ENCODE data around the gene HSPBP1. TPM values are rescaled to one million over a fixed set of nuclear protein-coding genes. Genes with fewer than 3 reads are reported as not detected.

Gene HSPBP1
- polyA plus RNA-seq, 4 donors: 26.0 to 51.5 (median 42.0) TPM

DNA sequence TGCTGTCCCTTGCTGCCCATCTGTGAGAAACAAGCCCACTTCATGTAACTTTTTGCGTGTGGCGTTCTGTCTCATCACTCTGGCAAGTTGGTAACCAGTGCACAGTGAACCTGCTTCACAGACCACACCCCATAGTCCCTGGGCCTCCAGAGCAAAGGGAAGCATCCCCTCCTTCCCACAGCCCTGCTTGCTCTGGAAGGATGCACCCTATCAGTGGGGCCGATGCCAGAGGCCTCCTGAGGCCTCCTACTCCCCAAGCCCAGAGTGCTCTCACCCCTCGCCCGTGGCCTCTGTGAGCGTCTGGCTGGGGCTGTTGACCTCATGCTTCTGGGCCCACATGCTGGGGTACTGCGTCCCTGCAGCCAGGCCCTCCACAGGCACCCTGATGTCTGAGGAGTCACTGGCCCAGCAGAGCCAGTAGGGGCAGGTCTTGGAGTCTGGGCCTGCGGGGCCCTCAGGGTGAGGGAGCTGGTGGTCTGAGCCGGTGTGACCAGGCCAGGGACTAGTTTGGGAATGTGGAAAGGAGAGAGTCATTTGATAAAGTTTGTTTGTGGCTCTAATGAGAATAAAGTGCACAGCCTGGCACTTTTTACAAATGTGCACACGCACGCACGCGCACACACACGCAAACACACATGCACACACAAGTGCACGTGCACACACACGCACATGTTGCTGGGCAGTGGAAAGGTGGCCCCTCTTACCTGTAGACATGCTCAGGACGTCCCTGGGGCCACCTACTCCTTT is 56.4 kb downstream of the HSPBP1 start:
- no peak for DNase-seq (ENCODE audit: low read depth in 4 of 4, low spot score in 2 of 4)

DNA sequence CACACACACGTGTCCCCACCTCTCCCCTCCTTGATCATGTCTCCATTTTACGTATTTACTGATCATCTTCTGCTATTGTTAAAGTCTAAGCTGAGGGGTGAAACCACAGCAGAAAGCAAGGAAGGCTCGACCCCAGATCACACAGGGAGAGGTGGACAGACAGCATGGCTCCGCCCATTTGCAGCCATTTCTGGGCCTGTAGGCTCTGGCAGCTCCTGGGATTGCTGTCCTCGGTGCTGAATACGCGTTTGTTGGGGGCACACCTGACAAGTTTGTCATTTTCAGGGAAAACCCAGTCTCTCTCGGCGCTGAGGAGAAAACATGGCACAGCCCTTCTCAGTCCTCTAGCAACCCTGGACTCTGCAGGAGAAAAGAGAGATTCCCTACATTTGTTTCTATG is 59.4 kb downstream of the HSPBP1 start:
- DNase-seq (ENCODE audit: low read depth in 4 of 4, low spot score in 2 of 4): no peak

DNA sequence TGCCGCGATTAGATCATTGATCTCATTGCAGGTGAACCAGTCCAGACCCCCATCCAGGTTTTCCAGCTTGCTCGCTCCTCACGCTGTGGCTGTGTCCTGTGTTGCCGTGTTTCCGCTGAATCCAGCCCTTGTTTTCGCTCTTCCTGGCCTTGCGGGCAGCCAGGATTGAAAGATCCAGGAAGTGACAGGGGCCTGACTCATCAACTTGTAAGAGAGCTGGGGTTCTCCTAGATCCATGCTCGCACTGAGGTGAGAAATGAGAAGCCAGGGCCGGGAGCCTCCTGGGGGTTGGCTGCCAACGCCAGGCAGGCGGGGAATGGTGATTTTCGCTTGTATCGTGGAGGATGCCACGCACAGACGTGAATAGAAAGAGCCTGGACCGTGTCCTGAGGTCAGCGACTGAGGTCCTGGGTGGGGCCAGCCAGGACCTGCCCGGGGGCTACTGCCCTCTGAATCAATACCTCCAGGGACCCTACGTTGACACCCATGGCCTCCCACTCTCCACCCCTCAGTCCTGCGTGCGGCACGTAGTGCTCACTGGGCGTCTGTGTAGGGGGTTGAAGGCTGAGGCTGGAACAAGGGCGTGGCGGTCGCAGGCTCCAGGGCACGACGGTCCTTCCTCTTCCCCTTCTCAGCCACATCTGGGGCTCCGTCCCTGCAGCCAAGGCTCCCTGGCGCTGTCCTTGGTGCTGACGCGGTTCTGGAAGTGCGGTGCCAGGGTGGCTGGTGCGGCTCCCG is 63.3 kb downstream of the HSPBP1 start:
- peak in 3 of 4 donors; percentile 39 to 71 (median 46) for DNase-seq (ENCODE audit: low read depth in 4 of 4, low spot score in 2 of 4)

DNA sequence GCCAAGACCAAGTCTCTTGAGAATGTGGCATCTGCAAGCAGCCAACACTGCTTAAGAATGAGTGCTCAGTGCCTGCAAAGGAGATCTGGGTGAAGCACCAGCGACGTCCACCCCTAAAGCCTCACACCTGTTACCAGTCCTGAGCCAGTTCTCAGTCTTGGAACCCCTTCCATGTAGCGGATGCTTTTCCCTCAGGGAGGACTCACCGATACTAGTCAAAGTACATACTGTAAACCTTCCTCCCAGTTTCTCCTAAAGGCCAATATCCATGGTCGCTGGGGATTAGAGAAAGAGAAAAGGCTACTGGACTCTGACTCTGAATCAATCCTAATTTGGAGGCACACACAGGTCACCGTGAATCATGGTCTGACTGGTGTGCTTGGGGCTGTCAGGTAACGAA is 66.4 kb downstream of the HSPBP1 start:
- DNase-seq (ENCODE audit: low read depth in 4 of 4, low spot score in 2 of 4): no peak

DNA sequence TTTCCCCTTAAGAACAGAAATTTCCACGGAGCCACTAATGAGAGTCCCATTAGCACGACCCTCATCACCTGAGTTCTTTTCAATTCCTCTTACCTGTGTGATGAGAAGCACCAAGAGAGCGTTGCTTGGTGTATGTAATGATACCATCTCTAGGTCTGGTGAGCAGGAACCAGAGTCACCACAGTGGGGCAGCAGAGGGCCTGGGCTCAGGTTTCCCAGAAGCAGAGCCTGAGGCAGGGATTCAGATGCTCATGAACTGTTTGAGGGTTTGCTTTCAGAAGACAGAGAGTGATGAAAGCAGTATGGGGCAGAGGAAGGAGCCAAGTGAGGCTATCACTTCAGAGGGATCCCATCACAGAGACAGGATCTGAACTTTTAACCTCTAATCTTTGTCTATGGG is 67.5 kb downstream of the HSPBP1 start:
- DNase-seq (ENCODE audit: low read depth in 4 of 4, low spot score in 2 of 4): no peak

Other genes starting within 250 kb of the HSPBP1 start
- gene GP6, start 241.8 kb downstream of the HSPBP1 start, polyA plus RNA-seq (ENCODE audit: insufficient read length in 4 of 4): 1 to 10 TPM in 1 of 4 donors, under 1 TPM in 3; 0.32 to 1.5 (median 0.62) TPM
- 10 to 100 TPM; 12.2 to 29.8 (median 23.9) TPM for gene RDH13, start 217.0 kb downstream of the HSPBP1 start, polyA plus RNA-seq (ENCODE audit: insufficient read length in 4 of 4)
- 10 to 100 TPM; 38.4 to 86.0 (median 63.3) TPM for gene EPS8L1, start 204.2 kb downstream of the HSPBP1 start, polyA plus RNA-seq (ENCODE audit: insufficient read length in 4 of 4)
- gene PPP1R12C, start 162.5 kb downstream of the HSPBP1 start, polyA plus RNA-seq (ENCODE audit: insufficient read length in 4 of 4): 100 to 1,000 TPM in 2 of 4 donors, 10 to 100 TPM in 2; 58.7 to 123 (median 100) TPM
- gene TNNT1, start 130.9 kb downstream of the HSPBP1 start, polyA plus RNA-seq (ENCODE audit: insufficient read length in 4 of 4): 1 to 10 TPM; 2.7 to 7.7 (median 4.1) TPM
- gene TNNI3, start 122.4 kb downstream of the HSPBP1 start, polyA plus RNA-seq (ENCODE audit: insufficient read length in 4 of 4): 1 to 10 TPM; 3.3 to 6.6 (median 4.4) TPM
- 1 to 10 TPM; 5.1 to 10.0 (median 9.6) TPM for gene DNAAF3, start 113.5 kb downstream of the HSPBP1 start, polyA plus RNA-seq (ENCODE audit: insufficient read length in 4 of 4)
- under 1 TPM; 0.07 to 0.71 (median 0.17) TPM for gene SYT5, start 99.8 kb downstream of the HSPBP1 start, polyA plus RNA-seq (ENCODE audit: insufficient read length in 4 of 4)
- gene PTPRH, start 70.6 kb downstream of the HSPBP1 start, polyA plus RNA-seq (ENCODE audit: insufficient read length in 4 of 4): under 1 TPM; 0.06 to 0.17 (median 0.11) TPM
- 1 to 10 TPM; 2.4 to 7.4 (median 4.0) TPM for gene TMEM86B, start 51.3 kb downstream of the HSPBP1 start, polyA plus RNA-seq (ENCODE audit: insufficient read length in 4 of 4)
- gene PPP6R1, start 21.1 kb downstream of the HSPBP1 start, polyA plus RNA-seq (ENCODE audit: insufficient read length in 4 of 4): 10 to 100 TPM; 37.3 to 61.5 (median 51.1) TPM
- gene BRSK1, start 3.9 kb upstream of the HSPBP1 start, polyA plus RNA-seq (ENCODE audit: insufficient read length in 4 of 4): 10 to 100 TPM; 14.4 to 21.4 (median 15.9) TPM
- gene TMEM150B, start 45.2 kb upstream of the HSPBP1 start, polyA plus RNA-seq (ENCODE audit: insufficient read length in 4 of 4): 1 to 10 TPM; 1.0 to 1.7 (median 1.3) TPM
- gene KMT5C, start 59.8 kb upstream of the HSPBP1 start, polyA plus RNA-seq (ENCODE audit: insufficient read length in 4 of 4): 10 to 100 TPM; 13.5 to 36.8 (median 27.2) TPM
- 1 to 10 TPM in 3 of 4 donors, under 1 TPM in 1; 0.76 to 1.8 (median 1.4) TPM for gene COX6B2, start 74.6 kb upstream of the HSPBP1 start, polyA plus RNA-seq (ENCODE audit: insufficient read length in 4 of 4)
- under 1 TPM; 0.08 to 0.49 (median 0.21) TPM for gene GARIN5B, start 83.2 kb upstream of the HSPBP1 start, polyA plus RNA-seq (ENCODE audit: insufficient read length in 4 of 4)
- 1 to 10 TPM; 1.0 to 2.6 (median 1.6) TPM for gene IL11, start 90.4 kb upstream of the HSPBP1 start, polyA plus RNA-seq (ENCODE audit: insufficient read length in 4 of 4)
- gene TMEM190, start 96.7 kb upstream of the HSPBP1 start, polyA plus RNA-seq (ENCODE audit: insufficient read length in 4 of 4): under 1 TPM in 2 of 4 donors, not detected in 2; 0.40 to 0.76 TPM
- 1 to 10 TPM in 2 of 4 donors, under 1 TPM in 2; 0.18 to 2.4 (median 1.0) TPM for gene TMEM238, start 104.2 kb upstream of the HSPBP1 start, polyA plus RNA-seq (ENCODE audit: insufficient read length in 4 of 4)
- gene RPL28, start 105.8 kb upstream of the HSPBP1 start, polyA plus RNA-seq (ENCODE audit: insufficient read length in 4 of 4): 1,000 to 10,000 TPM in 3 of 4 donors, 100 to 1,000 TPM in 1; 826 to 1,568 (median 1,229) TPM
- gene UBE2S, start 127.7 kb upstream of the HSPBP1 start, polyA plus RNA-seq (ENCODE audit: insufficient read length in 4 of 4): 10 to 100 TPM; 38.3 to 71.0 (median 48.0) TPM
- gene SHISA7, start 163.2 kb upstream of the HSPBP1 start, polyA plus RNA-seq (ENCODE audit: insufficient read length in 4 of 4): under 1 TPM; 0.16 to 0.38 (median 0.22) TPM
- 10 to 100 TPM; 33.8 to 59.3 (median 42.8) TPM for gene ISOC2, start 181.5 kb upstream of the HSPBP1 start, polyA plus RNA-seq (ENCODE audit: insufficient read length in 4 of 4)
- not detected for gene C19orf85, start 184.6 kb upstream of the HSPBP1 start, polyA plus RNA-seq (ENCODE audit: insufficient read length in 4 of 4)
- gene ZNF628, start 196.5 kb upstream of the HSPBP1 start, polyA plus RNA-seq (ENCODE audit: insufficient read length in 4 of 4): 1 to 10 TPM; 2.3 to 6.8 (median 4.4) TPM
- gene NAT14, start 205.1 kb upstream of the HSPBP1 start, polyA plus RNA-seq (ENCODE audit: insufficient read length in 4 of 4): 10 to 100 TPM; 41.9 to 74.3 (median 57.1) TPM
- gene SSC5D, start 208.3 kb upstream of the HSPBP1 start, polyA plus RNA-seq (ENCODE audit: insufficient read length in 4 of 4): 1 to 10 TPM; 1.4 to 3.1 (median 2.1) TPM